H9 (cell line): Measurements from ENCODE around the gene VEZT. TPM values are rescaled to one million over a fixed set of nuclear protein-coding genes. Genes with fewer than 3 reads are reported as not detected.

Source experiments
- DNase-seq: peaks from one replicate; pipeline ENCODE4 v3.0.0-alpha.2; 2017
- H2AFZ ChIP-seq: one replicate; pipeline ENCODE4 v1.6.1; 2013; ENCODE audit warnings: mild to moderate bottlenecking, low read length, control low read depth, moderate library complexity
- H2AK5ac ChIP-seq: 2 replicates; pipeline ENCODE4 v1.6.1; 2013; ENCODE audit warnings: low read length, control low read depth, mixed read lengths; ENCODE audit not compliant: insufficient read length
- H2BK120ac ChIP-seq: one replicate; pipeline ENCODE4 v1.6.1; 2013; ENCODE audit warnings: low read depth, mild to moderate bottlenecking, low read length, control low read depth, inconsistent platforms; ENCODE audit not compliant: poor library complexity, severe bottlenecking
- H2BK12ac ChIP-seq: 2 replicates; pipeline ENCODE4 v1.6.1; 2013; ENCODE audit warnings: low read length, control low read depth, mixed read lengths, low read depth; ENCODE audit not compliant: insufficient read length
- H2BK15ac ChIP-seq: 2 replicates; pipeline ENCODE4 v1.6.1; 2013; ENCODE audit warnings: low read depth, low read length, control low read depth
- H2BK20ac ChIP-seq: one replicate; pipeline ENCODE4 v1.6.1; 2013; ENCODE audit warnings: low read depth, mild to moderate bottlenecking, low read length, control low read depth, inconsistent platforms; ENCODE audit not compliant: poor library complexity, severe bottlenecking
- H2BK5ac ChIP-seq: 2 replicates; pipeline ENCODE4 v1.6.1; 2013; ENCODE audit warnings: low read length, control low read depth, mixed read lengths; ENCODE audit not compliant: insufficient read length
- H3K14ac ChIP-seq: 2 replicates; pipeline ENCODE4 v1.6.1; 2013; ENCODE audit warnings: low read length, control low read depth; ENCODE audit not compliant: insufficient read depth
- H3K18ac ChIP-seq: 2 replicates; pipeline ENCODE4 v1.6.1; 2013; ENCODE audit warnings: low read depth, mild to moderate bottlenecking, mixed read lengths, low read length, control low read depth; ENCODE audit not compliant: insufficient read length
- H3K23ac ChIP-seq: 2 replicates; pipeline ENCODE4 v1.6.1; 2013; ENCODE audit warnings: low read length, control low read depth, mixed read lengths, low read depth; ENCODE audit not compliant: insufficient read length
- H3K23me2 ChIP-seq: 2 replicates; pipeline ENCODE4 v1.6.1; 2013; ENCODE audit warnings: low read depth, mild to moderate bottlenecking, mixed read lengths, low read length, control low read depth; ENCODE audit not compliant: insufficient read length, poor library complexity, severe bottlenecking
- H3K27ac ChIP-seq: 2 replicates; pipeline ENCODE4 v1.5.1; 2013; ENCODE audit warnings: low read length, control low read depth, mixed read lengths, low read depth; ENCODE audit not compliant: insufficient read length
- H3K27me3 ChIP-seq: 2 replicates; pipeline ENCODE4 v1.6.1; 2013; ENCODE audit warnings: low read length, control low read depth, inconsistent platforms; ENCODE audit not compliant: insufficient read depth
- H3K4ac ChIP-seq: 2 replicates; pipeline ENCODE4 v1.6.1; 2013; ENCODE audit warnings: low read depth, mild to moderate bottlenecking, control low read depth, inconsistent platforms, low read length, moderate library complexity
- H3K4me1 ChIP-seq: 2 replicates; pipeline ENCODE4 v1.6.1; 2013; ENCODE audit warnings: low read length, control low read depth, inconsistent platforms; ENCODE audit not compliant: insufficient read depth
- H3K4me2 ChIP-seq: 2 replicates; pipeline ENCODE4 v1.6.1; 2013; ENCODE audit warnings: low read length, control low read depth, mixed read lengths; ENCODE audit not compliant: insufficient read length, insufficient read depth
- H3K56ac ChIP-seq: 2 replicates; pipeline ENCODE4 v1.6.1; 2013; ENCODE audit warnings: low read depth, mild to moderate bottlenecking, mixed read lengths, low read length, control low read depth; ENCODE audit not compliant: insufficient read length
- H3K79me1 ChIP-seq: 2 replicates; pipeline ENCODE4 v1.6.1; 2013; ENCODE audit warnings: low read depth, mild to moderate bottlenecking, moderate library complexity, low read length, control low read depth, inconsistent platforms; ENCODE audit not compliant: insufficient read depth, poor library complexity, severe bottlenecking
- H3K79me2 ChIP-seq: 2 replicates; pipeline ENCODE4 v1.6.1; 2013; ENCODE audit warnings: low read length, control low read depth, inconsistent platforms; ENCODE audit not compliant: insufficient read depth
- H3K9ac ChIP-seq: 2 replicates; pipeline ENCODE4 v1.6.1; 2013; ENCODE audit warnings: low read length, control low read depth, mixed read lengths; ENCODE audit not compliant: insufficient read length; ENCODE audit errors: extremely low read depth
- H3K9me3 ChIP-seq: one replicate; pipeline ENCODE4 v1.6.1; 2013; ENCODE audit warnings: low read depth, low read length, inconsistent platforms; ENCODE audit not compliant: control insufficient read depth
- H3T11ph ChIP-seq: one replicate; pipeline ENCODE4 v1.6.1; 2013; ENCODE audit warnings: mild to moderate bottlenecking, low read length, control low read depth, inconsistent platforms
- H4K20me1 ChIP-seq: one replicate; pipeline ENCODE4 v1.6.1; 2013; ENCODE audit not compliant: control insufficient read depth, insufficient read length, insufficient read depth
- H4K5ac ChIP-seq: 2 replicates; pipeline ENCODE4 v1.6.1; 2013; ENCODE audit warnings: low read depth, mild to moderate bottlenecking, mixed read lengths, low read length, control low read depth; ENCODE audit not compliant: insufficient read length
- H4K8ac ChIP-seq: replicated peaks from 2 replicates; pipeline ENCODE4 v1.6.1; 2013; ENCODE audit warnings: low read length, control low read depth, mixed read lengths, low read depth; ENCODE audit not compliant: insufficient read length
- H4K91ac ChIP-seq: 2 replicates; pipeline ENCODE4 v1.6.1; 2013; ENCODE audit warnings: low read depth, mild to moderate bottlenecking, moderate library complexity, mixed read lengths, low read length, control low read depth; ENCODE audit not compliant: insufficient read length
- H3K27ac Mint-ChIP-seq, 3 experiments: 2 replicates in 2 of 3; 3 replicates in 1 of 3; pipeline ENCODE4 v1.8.0; 2020 to 2021; ENCODE audit warnings: mixed read lengths in 3 of 3, mild to moderate bottlenecking in 1 of 3, moderate library complexity in 1 of 3
- H3K27me3 Mint-ChIP-seq: 2 replicates; pipeline ENCODE4 v1.8.0; 2021; ENCODE audit warnings: low read depth, mild to moderate bottlenecking, moderate library complexity, mixed read lengths
- H3K36me3 Mint-ChIP-seq, 3 experiments: 2 replicates in 2 of 3; 3 replicates in 1 of 3; pipeline ENCODE4 v1.8.0; 2020 to 2021; ENCODE audit warnings: low read depth in 3 of 3, mixed read lengths in 3 of 3; ENCODE audit not compliant: insufficient read depth in 1 of 3
- H3K4me1 Mint-ChIP-seq, 2 experiments: 2 replicates each; pipeline ENCODE4 v1.8.0; 2020; ENCODE audit warnings: mixed read lengths in 2 of 2
- H3K4me3 Mint-ChIP-seq, 2 experiments: 2 replicates in 1 of 2; 3 replicates in 1 of 2; pipeline ENCODE4 v1.8.0; 2020 to 2021; ENCODE audit warnings: mild to moderate bottlenecking in 2 of 2, mixed read lengths in 2 of 2, moderate library complexity in 1 of 2
- H3K9me3 Mint-ChIP-seq, 2 experiments: 2 replicates in 1 of 2; 3 replicates in 1 of 2; pipeline ENCODE4 v1.8.0; 2020; ENCODE audit warnings: mild to moderate bottlenecking in 2 of 2, mixed read lengths in 2 of 2, moderate library complexity in 1 of 2
- CTCF ChIP-seq: fragments of 200-600 bp; sonication (generic); conservative IDR thresholded peaks from 3 replicates; pipeline ENCODE4 v1.8.0; 2021; ENCODE audit warnings: antibody characterized with exemption, mild to moderate bottlenecking
- total RNA-seq: library from RNA; stranded (reverse); gene quantifications from 2 replicates; pipeline ENCODE4 v1.2.1, GENCODE V29; 2021

Gene VEZT
- total RNA-seq, 1 experiment from 2014 or later: 69.8 TPM

DNA sequence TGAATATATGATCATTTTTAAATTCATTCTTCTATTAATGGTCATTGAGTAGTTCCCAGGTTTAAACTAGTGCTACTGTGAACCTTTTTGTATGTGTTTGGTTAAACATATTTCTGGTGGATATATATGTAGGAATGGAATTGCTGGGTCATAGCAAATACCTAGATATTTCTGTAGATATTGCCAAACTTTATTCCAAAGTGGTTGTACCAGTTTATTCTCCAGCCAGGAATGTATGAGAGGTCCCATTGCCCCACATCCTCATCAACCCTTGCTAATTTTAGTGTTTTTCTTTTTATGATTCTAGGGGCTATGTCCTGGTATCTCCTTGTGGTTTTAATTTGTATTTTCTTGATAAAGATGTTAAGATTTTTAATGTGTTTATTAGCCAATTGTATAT is 3.1 kb downstream of the VEZT start:
- Histone ChIP-seq H4K8ac (no peak overlapping the region), H4K5ac (no peak overlapping the region), H2AK5ac (no peak overlapping the region), H3K79me2 (peaks cover 35% of the 10 kb centered on the region; the same call in 1 of the 2 replicates), H3K27me3 (no peaks in the 10 kb centered on the region), H2BK5ac (no peak overlapping the region), H3T11ph (no peak overlapping the region), H2BK15ac (no peak overlapping the region), H3K27ac (no peak overlapping the region), H3K79me1 (peaks cover 3% of the 10 kb centered on the region), H3K14ac (no peak overlapping the region), H2BK20ac (no peak overlapping the region), H3K4me1 (no peaks in the 10 kb centered on the region), H3K56ac (no peak overlapping the region), H4K20me1 (no peaks in the 10 kb centered on the region), H3K9ac (no peak overlapping the region), H3K4me2 (no peak overlapping the region), H3K4ac (no peak overlapping the region), H3K18ac (no peak overlapping the region), H3K9me3 (no peaks in the 10 kb centered on the region), H3K23ac (no peak overlapping the region), H4K91ac (no peak overlapping the region), H2AFZ (no peak overlapping the region), H2BK120ac (no peak overlapping the region), H2BK12ac (no peak overlapping the region), H3K23me2 (peaks cover 9% of the 10 kb centered on the region)
- Mint-ChIP-seq H3K27me3 (no peaks in the 10 kb centered on the region), H3K9me3 (no peaks in the 10 kb centered on the region), H3K4me3 (no peak overlapping the region; a peak in 1 of 5 replicates), H3K4me1 (peaks cover 35 to 36% of the 10 kb centered on the region in 2 experiments), H3K36me3 (peaks cover 8 to 21% (median 21%) of the 10 kb centered on the region in 3 experiments; a peak in 6 of 7 replicates), H3K27ac (0 out of 7 replicates have a peak overlapping the region, but pooled peaks of 1 of the 3 experiments have one; percentile 66)
- TF ChIP-seq CTCF: no peak
- no peak for DNase-seq
